Measurements from ENCODE around the gene C10orf71.

DNA sequence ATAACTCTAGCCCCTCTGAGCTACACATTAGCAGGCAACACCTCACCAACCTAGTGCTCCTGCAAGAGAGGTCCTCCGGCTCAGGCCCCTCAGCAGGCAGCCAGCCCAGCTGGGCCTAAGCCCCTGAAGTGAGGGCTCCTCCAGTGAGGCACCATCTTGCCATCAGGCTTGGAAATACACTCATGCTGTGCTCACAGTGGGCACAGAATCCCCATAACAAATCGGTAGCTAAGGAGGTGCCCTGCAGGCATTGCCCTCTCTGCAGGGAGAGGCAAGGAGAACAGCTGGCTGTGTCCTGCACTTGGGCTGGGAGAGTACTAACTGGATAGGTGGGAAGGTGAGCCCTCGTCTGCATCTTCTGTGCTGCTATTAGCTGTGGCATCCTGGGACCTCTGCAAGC is 3.7 kb upstream of the C10orf71 start:
- TF ChIP-seq CTCF (IDR thresholded peaks at IDR 0.05) (no peak), POLR2AphosphoS5 (IDR thresholded peaks at IDR 0.05) (no peak)
